HEK293 (cell line): ENCODE measurements around the gene DIPK1C.

Experiments
- CTCF ChIP-seq: fragments of 450-650 bp; formaldehyde crosslinking; IDR thresholded peaks from 2 replicates; pipeline ENCODE4 v1.5.1; 2016; ENCODE audit warnings: missing biosample characterization, missing genetic modification characterization
- GLIS2 ChIP-seq: fragments of 450-650 bp; formaldehyde crosslinking; IDR thresholded peaks from 2 replicates; pipeline ENCODE4 v1.5.1; 2016; ENCODE audit warnings: missing biosample characterization, missing genetic modification characterization
- HOXD13 ChIP-seq: sonication (generic); formaldehyde crosslinking; IDR thresholded peaks from 2 replicates; pipeline ENCODE4 v1.8.0; 2022; ENCODE audit warnings: missing genetic modification reagents, borderline replicate concordance
- KLF9 ChIP-seq: fragments of 450-650 bp; formaldehyde crosslinking; IDR thresholded peaks from 2 replicates; pipeline ENCODE4 v1.5.1; 2016; ENCODE audit warnings: missing biosample characterization, missing genetic modification characterization, low read depth
- PATZ1 ChIP-seq: fragments of 450-650 bp; formaldehyde crosslinking; IDR thresholded peaks from 2 replicates; pipeline ENCODE4 v1.5.1; 2016; ENCODE audit warnings: missing biosample characterization, missing genetic modification characterization
- SP3 ChIP-seq: fragments of 450-650 bp; formaldehyde crosslinking; IDR thresholded peaks from 2 replicates; pipeline ENCODE4 v1.5.1; 2016; ENCODE audit warnings: missing biosample characterization, missing genetic modification characterization
- YY1 ChIP-seq: fragments of 450-650 bp; formaldehyde crosslinking; IDR thresholded peaks from 2 replicates; pipeline ENCODE4 v1.5.1; 2018; ENCODE audit warnings: missing biosample characterization, missing genetic modification characterization
- ZBTB10 ChIP-seq: fragments of 450-650 bp; formaldehyde crosslinking; IDR thresholded peaks from 2 replicates; pipeline ENCODE4 v1.5.1; 2016; ENCODE audit warnings: missing biosample characterization, missing genetic modification characterization
- ZBTB17 ChIP-seq: fragments of 450-650 bp; formaldehyde crosslinking; IDR thresholded peaks from 2 replicates; pipeline ENCODE4 v1.5.1; 2016; ENCODE audit warnings: missing biosample characterization, missing genetic modification characterization
- ZBTB20 ChIP-seq: fragments of 450-650 bp; formaldehyde crosslinking; IDR thresholded peaks from 2 replicates; pipeline ENCODE4 v1.5.1; 2016; ENCODE audit warnings: missing biosample characterization, missing genetic modification characterization
- ZIC2 ChIP-seq: fragments of 450-650 bp; formaldehyde crosslinking; IDR thresholded peaks from 2 replicates; pipeline ENCODE4 v1.5.1; 2016; ENCODE audit warnings: missing biosample characterization, missing genetic modification characterization
- ZNF121 ChIP-seq: fragments of 450-650 bp; formaldehyde crosslinking; IDR thresholded peaks from 2 replicates; pipeline ENCODE4 v1.5.1; 2016; ENCODE audit warnings: missing biosample characterization, missing genetic modification characterization
- ZNF138 ChIP-seq: fragments of 450-650 bp; formaldehyde crosslinking; IDR thresholded peaks from 2 replicates; pipeline ENCODE4 v1.5.1; 2016; ENCODE audit warnings: missing biosample characterization, missing genetic modification characterization, borderline replicate concordance
- ZNF174 ChIP-seq: fragments of 450-650 bp; formaldehyde crosslinking; IDR thresholded peaks from 2 replicates; pipeline ENCODE4 v1.5.0; 2017; ENCODE audit warnings: missing biosample characterization, mild to moderate bottlenecking, missing genetic modification characterization
- ZNF2 ChIP-seq: fragments of 450-650 bp; formaldehyde crosslinking; IDR thresholded peaks from 2 replicates; pipeline ENCODE4 v1.5.1; 2016; ENCODE audit warnings: missing biosample characterization, missing genetic modification characterization
- ZNF433 ChIP-seq: fragments of 450-650 bp; formaldehyde crosslinking; IDR thresholded peaks from 2 replicates; pipeline ENCODE4 v1.5.1; 2016; ENCODE audit warnings: missing biosample characterization, missing genetic modification characterization, low read depth
- ZNF48 ChIP-seq: fragments of 450-650 bp; formaldehyde crosslinking; IDR thresholded peaks from 2 replicates; pipeline ENCODE4 v1.5.1; 2016; ENCODE audit warnings: missing biosample characterization, missing genetic modification characterization
- ZNF580 ChIP-seq: fragments of 450-650 bp; formaldehyde crosslinking; IDR thresholded peaks from 2 replicates; pipeline ENCODE4 v1.5.1; 2016; ENCODE audit warnings: missing biosample characterization, missing genetic modification characterization
- ZNF596 ChIP-seq: fragments of 450-650 bp; IDR thresholded peaks from 2 replicates; pipeline ENCODE4 v1.5.0; 2018; ENCODE audit warnings: missing biosample characterization, mild to moderate bottlenecking, missing genetic modification characterization, moderate library complexity
- ZNF600 ChIP-seq: fragments of 450-650 bp; formaldehyde crosslinking; IDR thresholded peaks from 2 replicates; pipeline ENCODE4 v1.5.1; 2016; ENCODE audit warnings: missing biosample characterization, missing genetic modification characterization
- ZNF792 ChIP-seq: fragments of 450-650 bp; formaldehyde crosslinking; IDR thresholded peaks from 2 replicates; pipeline ENCODE4 v1.5.1; 2016; ENCODE audit warnings: missing biosample characterization, missing genetic modification characterization
- ZSCAN16 ChIP-seq: fragments of 450-650 bp; formaldehyde crosslinking; IDR thresholded peaks from 2 replicates; pipeline ENCODE4 v1.5.1; 2016; ENCODE audit warnings: missing biosample characterization, missing genetic modification characterization
- ZXDB ChIP-seq: fragments of 450-650 bp; formaldehyde crosslinking; IDR thresholded peaks from 2 replicates; pipeline ENCODE4 v1.5.1; 2016; ENCODE audit warnings: missing biosample characterization, missing genetic modification characterization
- TF ChIP-seq, protein P1 (sequence below): fragments of 450-650 bp; formaldehyde crosslinking; IDR thresholded peaks from 2 replicates; pipeline ENCODE4 v1.5.1; 2016; ENCODE audit warnings: missing biosample characterization, missing genetic modification characterization
- TF ChIP-seq, protein P2 (sequence below): fragments of 450-650 bp; formaldehyde crosslinking; optimal IDR thresholded peaks from 2 replicates; pipeline ENCODE3; 2016; ENCODE audit warnings: missing biosample characterization, mild to moderate bottlenecking, missing genetic modification characterization
- TF ChIP-seq, protein P3 (sequence below): fragments of 450-650 bp; formaldehyde crosslinking; IDR thresholded peaks from 2 replicates; pipeline ENCODE4 v1.5.1; 2016; ENCODE audit warnings: missing biosample characterization, missing genetic modification characterization

The DIPK1C gene

DNA sequence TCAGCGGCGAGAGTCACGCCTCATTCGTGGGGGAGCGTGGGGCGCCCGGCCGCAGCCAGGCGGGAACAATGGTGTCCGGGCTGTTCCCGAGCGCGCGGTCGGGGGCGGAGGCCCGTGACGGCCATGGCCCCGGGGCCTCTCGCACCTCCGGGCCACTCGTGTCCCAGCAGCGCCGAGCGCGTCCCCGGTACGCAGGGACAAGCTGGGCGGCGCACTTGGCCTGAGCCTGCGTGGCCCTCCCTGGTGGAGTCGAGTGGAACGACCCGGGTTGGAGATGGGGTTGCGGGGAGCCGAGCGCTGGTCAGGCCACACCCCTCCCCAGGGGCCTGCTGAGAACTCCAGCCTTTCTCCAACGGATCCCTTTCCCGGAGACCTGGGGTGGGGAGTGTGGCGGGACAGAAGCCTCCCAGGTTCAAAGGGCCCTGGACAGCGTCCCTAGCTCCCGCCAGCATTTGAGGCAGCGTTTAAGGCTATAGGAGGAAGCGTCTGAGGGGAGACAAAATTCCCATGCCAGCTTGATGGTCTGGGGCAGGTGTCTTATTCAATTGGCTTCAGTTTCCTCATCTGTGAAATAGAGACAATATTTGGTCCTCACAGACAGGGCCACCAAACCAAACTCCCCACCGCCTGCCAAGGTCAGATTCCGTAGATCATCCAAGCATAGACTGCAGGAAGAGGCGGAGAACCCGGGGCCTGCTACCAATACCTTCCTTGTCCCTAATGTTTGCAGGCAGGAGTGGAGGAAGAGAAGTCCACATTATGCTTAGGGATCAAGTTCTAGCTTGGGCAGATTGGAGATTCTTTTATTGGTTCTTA, 39.6 kb upstream of the DIPK1C start (continued):
- TF ChIP-seq ZSCAN16 (tag by site-specific recombination): no peak
- no peak for TF ChIP-seq ZNF48
- TF ChIP-seq ZNF433 (tag by site-specific recombination): no peak
- TF ChIP-seq ZNF121: 0 out of 2 replicates have a peak, but pooled peaks have one; percentile 24
- TF ChIP-seq ZNF596: no peak
- TF ChIP-seq PATZ1 (tag by site-specific recombination): no peak; the same call in 1 of the 2 replicates
- TF ChIP-seq ZIC2 (tag by site-specific recombination): peak; percentile 54; the same call in 1 of the 2 replicates
- TF ChIP-seq ZBTB20 (tag by site-specific recombination): peak; percentile 72
- no peak for TF ChIP-seq ZNF2
- TF ChIP-seq ZBTB10 (tag by site-specific recombination): no peak
- TF ChIP-seq HOXD13 (CRISPR knock-in tag): no peak
- TF ChIP-seq ZNF174: no peak
- TF ChIP-seq ZXDB (tag by site-specific recombination): no peak; the same call in 1 of the 2 replicates
- TF ChIP-seq KLF9 (tag by site-specific recombination): no peak
- TF ChIP-seq, protein P1, sequence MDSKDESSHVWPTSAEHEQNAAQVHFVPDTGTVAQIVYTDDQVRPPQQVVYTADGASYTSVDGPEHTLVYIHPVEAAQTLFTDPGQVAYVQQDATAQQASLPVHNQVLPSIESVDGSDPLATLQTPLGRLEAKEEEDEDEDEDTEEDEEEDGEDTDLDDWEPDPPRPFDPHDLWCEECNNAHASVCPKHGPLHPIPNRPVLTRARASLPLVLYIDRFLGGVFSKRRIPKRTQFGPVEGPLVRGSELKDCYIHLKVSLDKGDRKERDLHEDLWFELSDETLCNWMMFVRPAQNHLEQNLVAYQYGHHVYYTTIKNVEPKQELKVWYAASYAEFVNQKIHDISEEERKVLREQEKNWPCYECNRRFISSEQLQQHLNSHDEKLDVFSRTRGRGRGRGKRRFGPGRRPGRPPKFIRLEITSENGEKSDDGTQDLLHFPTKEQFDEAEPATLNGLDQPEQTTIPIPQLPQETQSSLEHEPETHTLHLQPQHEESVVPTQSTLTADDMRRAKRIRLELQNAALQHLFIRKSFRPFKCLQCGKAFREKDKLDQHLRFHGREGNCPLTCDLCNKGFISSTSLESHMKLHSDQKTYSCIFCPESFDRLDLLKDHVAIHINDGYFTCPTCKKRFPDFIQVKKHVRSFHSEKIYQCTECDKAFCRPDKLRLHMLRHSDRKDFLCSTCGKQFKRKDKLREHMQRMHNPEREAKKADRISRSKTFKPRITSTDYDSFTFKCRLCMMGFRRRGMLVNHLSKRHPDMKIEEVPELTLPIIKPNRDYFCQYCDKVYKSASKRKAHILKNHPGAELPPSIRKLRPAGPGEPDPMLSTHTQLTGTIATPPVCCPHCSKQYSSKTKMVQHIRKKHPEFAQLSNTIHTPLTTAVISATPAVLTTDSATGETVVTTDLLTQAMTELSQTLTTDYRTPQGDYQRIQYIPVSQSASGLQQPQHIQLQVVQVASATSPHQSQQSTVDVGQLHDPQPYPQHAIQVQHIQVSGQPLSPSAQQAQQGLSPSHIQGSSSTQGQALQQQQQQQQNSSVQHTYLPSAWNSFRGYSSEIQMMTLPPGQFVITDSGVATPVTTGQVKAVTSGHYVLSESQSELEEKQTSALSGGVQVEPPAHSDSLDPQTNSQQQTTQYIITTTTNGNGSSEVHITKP (tag by site-specific recombination): peak; percentile 87
- 0 out of 2 replicates have a peak, but pooled peaks have one; percentile 20 for TF ChIP-seq ZNF580 (tag by site-specific recombination)
- TF ChIP-seq CTCF (tag by site-specific recombination): peak; percentile 56; the same call in 1 of the 2 replicates
- TF ChIP-seq, protein P2, sequence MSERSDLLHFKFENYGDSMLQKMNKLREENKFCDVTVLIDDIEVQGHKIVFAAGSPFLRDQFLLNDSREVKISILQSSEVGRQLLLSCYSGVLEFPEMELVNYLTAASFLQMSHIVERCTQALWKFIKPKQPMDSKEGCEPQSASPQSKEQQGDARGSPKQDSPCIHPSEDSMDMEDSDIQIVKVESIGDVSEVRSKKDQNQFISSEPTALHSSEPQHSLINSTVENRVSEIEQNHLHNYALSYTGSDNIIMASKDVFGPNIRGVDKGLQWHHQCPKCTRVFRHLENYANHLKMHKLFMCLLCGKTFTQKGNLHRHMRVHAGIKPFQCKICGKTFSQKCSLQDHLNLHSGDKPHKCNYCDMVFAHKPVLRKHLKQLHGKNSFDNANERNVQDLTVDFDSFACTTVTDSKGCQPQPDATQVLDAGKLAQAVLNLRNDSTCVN (tag by site-specific recombination): peak; percentile 96
- peak; percentile 84 for TF ChIP-seq GLIS2 (tag by site-specific recombination)
- no peak for TF ChIP-seq ZNF138 (tag by site-specific recombination)
- no peak for TF ChIP-seq SP3 (tag by site-specific recombination)
- TF ChIP-seq ZNF600: peak; percentile 40; the same call in 1 of the 2 replicates
- no peak for TF ChIP-seq ZBTB17 (tag by site-specific recombination)
- TF ChIP-seq, protein P3, sequence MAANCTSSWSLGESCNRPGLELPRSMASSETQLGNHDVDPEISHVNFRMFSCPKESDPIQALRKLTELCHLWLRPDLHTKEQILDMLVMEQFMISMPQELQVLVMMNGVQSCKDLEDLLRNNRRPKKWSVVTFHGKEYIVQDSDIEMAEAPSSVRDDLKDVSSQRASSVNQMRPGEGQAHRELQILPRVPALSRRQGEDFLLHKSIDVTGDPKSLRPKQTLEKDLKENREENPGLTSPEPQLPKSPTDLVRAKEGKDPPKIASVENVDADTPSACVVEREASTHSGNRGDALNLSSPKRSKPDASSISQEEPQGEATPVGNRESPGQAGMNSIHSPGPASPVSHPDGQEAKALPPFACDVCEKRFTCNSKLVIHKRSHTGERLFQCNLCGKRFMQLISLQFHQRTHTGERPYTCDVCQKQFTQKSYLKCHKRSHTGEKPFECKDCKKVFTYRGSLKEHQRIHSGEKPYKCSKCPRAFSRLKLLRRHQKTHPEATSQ (tag by site-specific recombination): no peak
- TF ChIP-seq ZNF792 (tag by site-specific recombination): no peak
- TF ChIP-seq YY1: peak; percentile 66
